ENCODE results near the gene GJD3. TPM values are rescaled to one million over a fixed set of nuclear protein-coding genes. Genes with fewer than 3 reads are reported as not detected.

GJD3 gene
- total RNA-seq, 2 donors from 2014 or later: not detected

- peaks cover 9% of the 10 kb centered on the region for H3K9me3 Mint-ChIP-seq
- TF ChIP-seq, protein P1, sequence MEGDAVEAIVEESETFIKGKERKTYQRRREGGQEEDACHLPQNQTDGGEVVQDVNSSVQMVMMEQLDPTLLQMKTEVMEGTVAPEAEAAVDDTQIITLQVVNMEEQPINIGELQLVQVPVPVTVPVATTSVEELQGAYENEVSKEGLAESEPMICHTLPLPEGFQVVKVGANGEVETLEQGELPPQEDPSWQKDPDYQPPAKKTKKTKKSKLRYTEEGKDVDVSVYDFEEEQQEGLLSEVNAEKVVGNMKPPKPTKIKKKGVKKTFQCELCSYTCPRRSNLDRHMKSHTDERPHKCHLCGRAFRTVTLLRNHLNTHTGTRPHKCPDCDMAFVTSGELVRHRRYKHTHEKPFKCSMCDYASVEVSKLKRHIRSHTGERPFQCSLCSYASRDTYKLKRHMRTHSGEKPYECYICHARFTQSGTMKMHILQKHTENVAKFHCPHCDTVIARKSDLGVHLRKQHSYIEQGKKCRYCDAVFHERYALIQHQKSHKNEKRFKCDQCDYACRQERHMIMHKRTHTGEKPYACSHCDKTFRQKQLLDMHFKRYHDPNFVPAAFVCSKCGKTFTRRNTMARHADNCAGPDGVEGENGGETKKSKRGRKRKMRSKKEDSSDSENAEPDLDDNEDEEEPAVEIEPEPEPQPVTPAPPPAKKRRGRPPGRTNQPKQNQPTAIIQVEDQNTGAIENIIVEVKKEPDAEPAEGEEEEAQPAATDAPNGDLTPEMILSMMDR (conservative IDR thresholded peaks at IDR 0.05): no peak
- Histone ChIP-seq H3K27me3 (ENCODE audit: control insufficient read depth, insufficient read depth, low read length, poor library complexity, severe bottlenecking) (peaks cover 15% of the 10 kb centered on the region), H3K36me3 (ENCODE audit: control insufficient read depth, insufficient read depth, low read length) (no peaks in the 10 kb centered on the region), H3K4me3 (ENCODE audit: low read length) (no peak overlapping the region), H3K27ac (ENCODE audit: low read depth, low read length) (no peak overlapping the region), H3K9ac (ENCODE audit: extremely low read depth, low read length, poor library complexity, severe bottlenecking) (no peak overlapping the region), H3K4me1 (ENCODE audit: control insufficient read depth, insufficient read depth, low read length) (no peaks in the 10 kb centered on the region), H3K9me3 (ENCODE audit: control insufficient read depth, low read length) (no peaks in the 10 kb centered on the region)
- peaks cover 1% of the 10 kb centered on the region for H3K4me1 Mint-ChIP-seq
- no peaks in the 10 kb centered on the region for H3K36me3 Mint-ChIP-seq (ENCODE audit: low read depth)
- peak; percentile 59 for DNase-seq
- WGBS, 2 experiments (ENCODE audit: insufficient coverage in 1 of 2, insufficient read length in 1 of 2): 80 to 86% methylated on average over 8 to 17 of the region's 17 CpGs
- no peak overlapping the region for H3K4me3 Mint-ChIP-seq
- no peak overlapping the region for H3K27ac Mint-ChIP-seq
- peaks cover 27% of the 10 kb centered on the region for H3K27me3 Mint-ChIP-seq (ENCODE audit: insufficient read depth)
Observed at GRCh38 chr17:40366861-40367518, 2.5 kb upstream of the GJD3 start.

DNA sequence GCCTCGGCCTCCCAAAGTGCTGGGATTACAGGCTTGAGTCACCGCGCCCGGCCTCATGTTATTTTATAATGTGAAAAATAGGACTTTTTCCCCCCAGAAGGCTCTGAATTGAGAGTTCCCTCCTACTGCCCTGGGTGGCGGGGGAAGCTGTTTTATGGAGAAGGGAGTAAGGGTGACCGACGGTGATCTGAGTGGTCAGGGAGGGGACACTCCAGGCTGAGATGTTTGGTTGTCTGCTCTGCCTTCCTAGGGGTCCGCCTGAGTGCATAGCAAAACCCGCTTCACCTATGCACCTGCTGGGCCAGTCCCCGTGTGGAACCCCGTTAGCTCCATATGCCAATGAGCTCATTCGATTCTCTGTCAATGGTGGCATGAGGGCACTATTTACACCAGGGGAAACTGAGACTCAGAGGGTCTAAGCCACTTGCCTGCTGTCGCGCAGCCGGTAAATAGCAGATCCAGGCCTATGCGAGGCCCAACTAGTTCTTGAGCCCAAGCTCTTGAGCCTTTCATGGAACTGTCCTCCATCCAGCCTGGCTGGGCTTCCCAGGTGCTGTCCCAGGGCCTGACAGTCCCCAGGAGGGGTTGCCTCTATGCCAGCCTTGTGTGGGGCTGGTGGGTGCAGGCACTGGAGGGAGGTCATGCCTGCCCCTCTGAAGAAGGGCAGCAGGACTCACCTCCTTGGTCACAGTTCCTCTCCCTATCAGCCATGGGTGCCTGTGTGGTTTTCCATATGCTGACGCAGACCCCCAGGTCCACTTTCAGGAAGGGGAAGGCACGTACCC, 1.7 kb upstream of the GJD3 start:
- 93 to 98% methylated on average over 10 to 18 of the region's 18 CpGs for WGBS, 2 experiments (ENCODE audit: insufficient coverage in 1 of 2, insufficient read length in 1 of 2)

DNA sequence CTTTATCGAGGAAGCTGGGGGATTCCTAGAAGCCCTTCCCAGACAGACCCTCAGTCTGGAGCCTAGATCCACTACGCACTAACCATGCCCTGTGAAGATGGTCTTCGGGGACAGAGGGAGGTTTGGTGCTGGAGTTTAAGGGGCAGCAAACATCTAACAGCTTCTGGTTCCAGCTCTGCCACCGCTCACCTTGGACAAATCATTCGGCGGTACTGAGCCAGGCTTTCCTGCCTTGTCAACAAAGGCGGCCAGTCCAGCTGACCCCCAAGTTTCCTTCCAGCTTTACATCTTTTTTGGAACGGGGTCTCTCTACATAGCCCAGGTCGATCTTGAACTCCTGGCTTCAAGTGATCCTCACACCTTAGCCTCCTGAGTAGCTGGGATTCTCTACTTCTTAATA, 369 bp upstream of the GJD3 start:
- DNase-seq: no peak

More for the DNA sequence above, 1.7 kb upstream of the GJD3 start:
- Histone ChIP-seq H3K36me3 (ENCODE audit: control insufficient read depth, insufficient read depth, low read length) (no peaks in the 10 kb centered on the region), H3K9me3 (ENCODE audit: control insufficient read depth, low read length) (no peaks in the 10 kb centered on the region), H3K27ac (ENCODE audit: low read depth, low read length) (no peak overlapping the region), H3K4me1 (ENCODE audit: control insufficient read depth, insufficient read depth, low read length) (no peaks in the 10 kb centered on the region), H3K27me3 (ENCODE audit: control insufficient read depth, insufficient read depth, low read length, poor library complexity, severe bottlenecking) (peaks cover 15% of the 10 kb centered on the region), H3K4me3 (ENCODE audit: low read length) (no peak overlapping the region), H3K9ac (ENCODE audit: extremely low read depth, low read length, poor library complexity, severe bottlenecking) (no peak overlapping the region)
- DNase-seq: no peak
- TF ChIP-seq, protein P1 (conservative IDR thresholded peaks at IDR 0.05): no peak
- Mint-ChIP-seq H3K9me3 (peaks cover 4% of the 10 kb centered on the region), H3K36me3 (ENCODE audit: low read depth) (no peaks in the 10 kb centered on the region), H3K27me3 (ENCODE audit: insufficient read depth) (peaks cover 32% of the 10 kb centered on the region), H3K4me1 (peaks cover 5% of the 10 kb centered on the region), H3K27ac (no peak overlapping the region), H3K4me3 (no peak overlapping the region)

More for the DNA sequence above, 369 bp upstream of the GJD3 start:
- TF ChIP-seq, protein P1 (conservative IDR thresholded peaks at IDR 0.05): no peak
- Mint-ChIP-seq H3K4me1 (peaks cover 8% of the 10 kb centered on the region), H3K4me3 (peak overlapping the region; percentile 61), H3K9me3 (no peaks in the 10 kb centered on the region), H3K27me3 (ENCODE audit: insufficient read depth) (peaks cover 41% of the 10 kb centered on the region), H3K36me3 (ENCODE audit: low read depth) (no peaks in the 10 kb centered on the region), H3K27ac (no peak overlapping the region)
- no peaks in the 10 kb centered on the region for H3K36me3 ChIP-seq (ENCODE audit: control insufficient read depth, insufficient read depth, low read length)
- H3K4me1 ChIP-seq (ENCODE audit: control insufficient read depth, insufficient read depth, low read length): no peaks in the 10 kb centered on the region
- WGBS, 2 experiments (ENCODE audit: insufficient coverage in 1 of 2, insufficient read length in 1 of 2): 86 to 89% methylated on average over 7 to 9 of the region's 9 CpGs
- no peaks in the 10 kb centered on the region for H3K9me3 ChIP-seq (ENCODE audit: control insufficient read depth, low read length)
- peaks cover 15% of the 10 kb centered on the region for H3K27me3 ChIP-seq (ENCODE audit: control insufficient read depth, insufficient read depth, low read length, poor library complexity, severe bottlenecking)
- H3K9ac ChIP-seq (ENCODE audit: extremely low read depth, low read length, poor library complexity, severe bottlenecking): no peak overlapping the region
- no peak overlapping the region for H3K4me3 ChIP-seq (ENCODE audit: low read length)
- H3K27ac ChIP-seq (ENCODE audit: low read depth, low read length): no peak overlapping the region
